GM12892 (cell line): ENCODE data around the gene TMPRSS4.

ENCODE experiments used
- POLR2A ChIP-seq: IDR thresholded peaks from 2 replicates; pipeline ENCODE4 v1.6.1; 2011; ENCODE audit warnings: low read depth, low read length, control low read depth
- POLR2AphosphoS5 ChIP-seq: IDR thresholded peaks from 2 replicates; pipeline ENCODE4 v1.6.1; 2011; ENCODE audit warnings: low read depth, low read length, control low read depth

DNA sequence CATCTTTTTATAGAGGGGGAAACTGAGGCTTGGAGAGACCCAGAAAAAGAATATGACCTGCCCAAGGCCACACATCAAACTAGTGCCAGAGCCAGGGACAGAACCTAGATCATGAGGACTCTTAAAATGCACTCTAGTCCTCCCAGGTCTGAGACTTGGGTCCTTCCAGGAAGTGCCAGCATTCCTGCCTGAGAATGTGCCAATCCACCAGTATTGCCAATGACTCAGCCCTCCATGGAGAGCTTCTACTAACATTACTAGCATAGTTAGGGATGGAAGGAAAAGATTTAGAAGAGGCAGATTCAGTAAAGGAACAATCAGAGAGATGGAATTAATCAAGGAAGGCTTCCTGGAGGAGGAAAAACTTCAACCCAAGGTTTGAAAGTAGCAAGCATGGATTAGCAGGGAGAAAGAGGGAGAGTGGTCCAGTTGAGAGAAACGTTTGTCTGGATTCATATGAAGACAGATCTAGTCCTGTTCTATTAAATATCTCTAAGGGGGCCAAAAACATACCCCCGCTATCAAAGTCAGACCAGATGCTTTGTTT is 30.0 kb downstream of the TMPRSS4 start:
- no peak for TF ChIP-seq POLR2AphosphoS5
- TF ChIP-seq POLR2A: no peak
